Esophagus squamous epithelium (tissue), 4 donors: ENCODE data around the gene ZDHHC17.

Experiments used
- POLR2A ChIP-seq, 4 donors: fragments of 450-650 bp; IDR thresholded peaks; one replicate each; pipeline ENCODE4 v1.6.1; 2017; ENCODE audit warnings: antibody characterized with exemption in 4 of 4, mild to moderate bottlenecking in 4 of 4, moderate library complexity in 3 of 4
- TF ChIP-seq, protein P1 (sequence below), 6 experiments: fragments of 450-650 bp in 4 of 6; fragments of 200-600 bp in 2 of 6; sonication (generic) in 2 of 6; IDR thresholded peaks; one replicate each; pipeline ENCODE4 v1.5.1; 2016 to 2019; ENCODE audit warnings: antibody characterized with exemption in 6 of 6, mild to moderate bottlenecking in 4 of 6, moderate library complexity in 4 of 6

DNA sequence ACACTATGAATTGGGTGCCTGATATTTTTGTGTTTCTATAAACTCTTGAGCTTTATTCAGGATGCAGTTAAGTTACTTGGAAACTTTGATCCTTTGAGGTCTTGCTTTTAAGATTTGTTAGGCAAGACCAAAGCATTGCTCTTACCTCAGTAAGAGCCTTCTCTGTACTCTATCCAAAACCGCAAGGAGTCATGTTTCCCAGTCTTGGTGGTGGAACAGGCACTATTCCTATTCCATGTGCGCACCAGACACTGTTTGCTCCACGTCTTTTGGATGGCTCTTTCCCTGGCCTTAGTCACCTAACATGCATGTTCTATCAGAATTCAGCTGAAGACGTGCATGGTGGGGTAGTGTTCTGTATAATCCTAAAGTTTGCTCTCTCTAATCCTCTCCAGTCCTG is 91.4 kb downstream of the ZDHHC17 start:
- TF ChIP-seq, protein P1, sequence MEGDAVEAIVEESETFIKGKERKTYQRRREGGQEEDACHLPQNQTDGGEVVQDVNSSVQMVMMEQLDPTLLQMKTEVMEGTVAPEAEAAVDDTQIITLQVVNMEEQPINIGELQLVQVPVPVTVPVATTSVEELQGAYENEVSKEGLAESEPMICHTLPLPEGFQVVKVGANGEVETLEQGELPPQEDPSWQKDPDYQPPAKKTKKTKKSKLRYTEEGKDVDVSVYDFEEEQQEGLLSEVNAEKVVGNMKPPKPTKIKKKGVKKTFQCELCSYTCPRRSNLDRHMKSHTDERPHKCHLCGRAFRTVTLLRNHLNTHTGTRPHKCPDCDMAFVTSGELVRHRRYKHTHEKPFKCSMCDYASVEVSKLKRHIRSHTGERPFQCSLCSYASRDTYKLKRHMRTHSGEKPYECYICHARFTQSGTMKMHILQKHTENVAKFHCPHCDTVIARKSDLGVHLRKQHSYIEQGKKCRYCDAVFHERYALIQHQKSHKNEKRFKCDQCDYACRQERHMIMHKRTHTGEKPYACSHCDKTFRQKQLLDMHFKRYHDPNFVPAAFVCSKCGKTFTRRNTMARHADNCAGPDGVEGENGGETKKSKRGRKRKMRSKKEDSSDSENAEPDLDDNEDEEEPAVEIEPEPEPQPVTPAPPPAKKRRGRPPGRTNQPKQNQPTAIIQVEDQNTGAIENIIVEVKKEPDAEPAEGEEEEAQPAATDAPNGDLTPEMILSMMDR (IDR thresholded peaks at IDR 0.05) = no peak
- no peak for TF ChIP-seq POLR2A (IDR thresholded peaks at IDR 0.05)
